ENCODE data around the gene MYD88. TPM values are rescaled to one million over a fixed set of nuclear protein-coding genes. Genes with fewer than 3 reads are reported as not detected.

The MYD88 gene
- polyA plus RNA-seq, 2 of the 4 experiments (the other 2 are of a cell fraction) = 16.8 to 22.3 TPM

DNA sequence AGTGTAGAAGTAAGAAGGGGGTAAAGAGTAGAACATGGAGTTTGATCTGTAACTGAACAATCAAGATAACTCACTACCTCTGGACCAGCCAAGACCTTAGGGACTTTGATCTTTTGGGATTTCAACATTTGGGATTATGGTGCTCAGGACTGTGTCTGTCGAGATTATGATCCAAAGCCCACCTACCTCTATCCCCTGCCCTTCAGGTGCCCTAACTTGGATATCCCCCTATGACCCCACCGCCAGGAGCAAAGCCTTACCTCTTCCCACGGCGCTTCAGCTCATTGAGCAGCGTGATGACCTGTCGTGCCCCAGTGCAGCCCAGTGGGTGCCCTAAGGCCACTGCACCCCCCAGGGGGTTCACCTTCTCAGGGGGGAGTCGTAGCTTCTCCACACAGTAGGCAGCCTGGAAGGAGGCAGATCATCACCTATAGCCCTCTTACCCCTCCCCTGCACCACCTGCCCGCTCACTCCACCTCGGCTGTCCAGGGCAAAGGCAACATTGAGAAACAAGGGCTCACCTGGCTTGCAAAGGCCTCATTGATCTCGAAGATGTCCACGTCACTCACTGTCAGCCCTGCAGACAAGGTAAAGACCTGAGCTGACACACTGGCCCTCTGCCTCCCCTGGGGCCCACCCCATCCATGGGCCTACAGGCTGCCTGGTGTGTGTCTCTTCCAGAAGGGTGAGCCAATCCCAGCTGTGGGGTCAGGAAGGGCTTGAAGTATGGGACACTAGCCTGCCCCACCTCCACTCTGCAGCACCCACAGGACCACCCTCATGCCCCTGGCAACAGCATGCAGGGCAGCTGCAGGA lies 12.9 kb upstream of the MYD88 start (continued):
- TF ChIP-seq, protein P1, sequence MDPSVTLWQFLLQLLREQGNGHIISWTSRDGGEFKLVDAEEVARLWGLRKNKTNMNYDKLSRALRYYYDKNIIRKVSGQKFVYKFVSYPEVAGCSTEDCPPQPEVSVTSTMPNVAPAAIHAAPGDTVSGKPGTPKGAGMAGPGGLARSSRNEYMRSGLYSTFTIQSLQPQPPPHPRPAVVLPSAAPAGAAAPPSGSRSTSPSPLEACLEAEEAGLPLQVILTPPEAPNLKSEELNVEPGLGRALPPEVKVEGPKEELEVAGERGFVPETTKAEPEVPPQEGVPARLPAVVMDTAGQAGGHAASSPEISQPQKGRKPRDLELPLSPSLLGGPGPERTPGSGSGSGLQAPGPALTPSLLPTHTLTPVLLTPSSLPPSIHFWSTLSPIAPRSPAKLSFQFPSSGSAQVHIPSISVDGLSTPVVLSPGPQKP (IDR thresholded peaks at IDR 0.05; ENCODE audit: low read depth, low read length) = no peak
- TF ChIP-seq FOSL2 (IDR thresholded peaks at IDR 0.05) (no peak), FOSL2 (CRISPR knock-in tag; IDR thresholded peaks at IDR 0.05) (no peak)

DNA sequence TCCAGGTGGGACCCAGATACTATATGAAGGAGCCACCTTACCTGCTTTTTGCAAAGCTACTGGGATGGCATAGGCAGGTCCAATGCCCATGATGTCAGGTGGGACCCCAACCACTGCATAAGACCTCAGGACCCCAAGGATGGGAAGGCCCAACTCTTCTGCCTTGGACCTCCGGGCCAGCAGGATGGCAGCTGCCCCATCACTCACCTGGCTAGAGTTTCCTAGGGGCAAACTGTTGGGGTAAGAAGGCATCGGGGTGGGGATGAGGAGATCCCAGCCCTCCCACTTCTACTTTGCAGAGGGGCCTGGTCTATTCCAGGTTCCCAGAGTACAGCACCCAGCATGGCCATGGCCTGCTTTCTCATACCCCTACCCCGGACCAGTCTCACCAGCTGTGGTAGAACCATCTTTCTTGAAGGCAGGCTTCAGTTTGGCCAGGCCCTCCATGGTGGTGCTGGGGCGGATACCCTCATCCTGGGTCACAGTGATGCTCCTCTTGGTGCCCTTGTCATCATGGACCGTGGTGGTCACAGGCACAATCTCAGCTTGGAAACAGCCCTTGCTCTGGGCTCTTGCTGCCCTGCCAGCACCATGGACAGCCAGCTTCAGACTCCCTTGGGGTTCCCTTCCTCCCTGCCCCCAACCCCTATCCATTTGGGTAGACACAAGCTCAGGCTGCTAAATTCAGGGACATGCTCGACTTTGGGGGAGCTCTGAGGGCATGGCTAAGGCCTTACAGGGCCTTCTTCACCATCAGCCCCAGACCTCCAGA lies 12.2 kb upstream of the MYD88 start:
- TF ChIP-seq HOXB13 (CRISPR knock-in tag; IDR thresholded peaks at IDR 0.05; ENCODE audit: low read depth) = no peak
- TF ChIP-seq RAD21 (conservative IDR thresholded peaks at IDR 0.05 in 1 of 2, IDR thresholded peaks at IDR 0.05 in 1 of 2) = no peak
- no peak for TF ChIP-seq PHF8 (IDR thresholded peaks at IDR 0.05; ENCODE audit: borderline replicate concordance, low read depth)
- TF ChIP-seq CBX8 (IDR thresholded peaks at IDR 0.05) = no peak
- TF ChIP-seq, protein P1 (IDR thresholded peaks at IDR 0.05; ENCODE audit: low read depth, low read length) = no peak
- TF ChIP-seq RARB (CRISPR knock-in tag; IDR thresholded peaks at IDR 0.05) = no peak
- TF ChIP-seq ZSCAN20 (CRISPR knock-in tag; IDR thresholded peaks at IDR 0.05) = no peak
- no peak for TF ChIP-seq MAFK (IDR thresholded peaks at IDR 0.05; ENCODE audit: partially characterized antibody)
- TF ChIP-seq CHD4 (IDR thresholded peaks at IDR 0.05; ENCODE audit: borderline replicate concordance) = no peak
- no peak for TF ChIP-seq MAZ (IDR thresholded peaks at IDR 0.05; ENCODE audit: borderline replicate concordance, low read depth, low read length)
- no peak for TF ChIP-seq FOXS1 (CRISPR knock-in tag; IDR thresholded peaks at IDR 0.05)
- no peak for TF ChIP-seq SMC3 (IDR thresholded peaks at IDR 0.05)
- Histone ChIP-seq H3K27ac (no peak overlapping the region), H3K4me2 (no peak overlapping the region), H3K4me3 (no peak overlapping the region), H3K9me3 (no peaks in the 10 kb centered on the region), H3K4me1 (no peaks in the 10 kb centered on the region)
- ChIA-PET CTCF (interaction anchor here (1.0 kb wide), 2 partner anchors 9 to 121 kb away, joined by 3 read pairs; no protein-coding TSS in a partner anchor), POLR2A (no interaction called here)
- FAIRE-seq (no peak), ATAC-seq (no peak), DNase-seq (ENCODE audit: low read depth in 1 of 2, low spot score in 1 of 2) (no peak)
- WGBS (ENCODE audit: missing lambda C conversion rate) = 83% methylated on average over 4 of the region's 6 CpGs

DNA sequence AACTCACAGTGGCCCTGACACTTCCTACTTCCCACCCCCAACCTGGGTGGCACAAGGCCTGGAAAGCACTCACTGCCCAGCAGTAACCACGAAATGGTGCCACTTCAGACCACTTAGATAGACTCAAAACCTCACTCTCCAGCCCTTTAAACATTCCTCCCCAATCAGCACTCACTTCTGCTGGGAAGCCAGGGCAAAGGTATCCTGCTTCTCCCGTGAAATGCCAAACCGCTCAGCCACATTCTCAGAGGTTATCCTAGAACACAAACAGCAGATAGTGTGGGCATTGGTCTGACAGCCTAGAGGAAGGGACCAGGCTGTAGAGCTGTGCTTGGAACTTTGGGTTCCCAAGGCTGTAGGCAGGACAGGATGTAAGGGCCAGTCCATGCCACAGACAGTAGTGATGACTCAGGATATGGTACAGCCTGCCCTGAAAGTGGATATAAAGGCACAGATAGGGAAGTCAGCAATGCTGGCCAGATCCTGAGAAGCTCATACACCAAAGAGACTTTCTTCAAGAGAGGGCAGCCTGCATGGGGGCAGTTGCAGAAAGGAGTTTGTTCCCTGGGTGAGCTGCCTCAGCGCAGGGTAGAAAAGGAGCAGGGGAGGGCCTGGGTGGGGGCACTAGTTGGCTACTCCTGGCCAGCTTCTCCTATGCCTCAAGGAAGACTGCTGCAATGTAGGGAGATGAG lies 10.7 kb upstream of the MYD88 start:
- Histone ChIP-seq H3K4me1 (no peaks in the 10 kb centered on the region), H3K27ac (no peak overlapping the region), H3K4me3 (no peak overlapping the region), H3K9me3 (no peaks in the 10 kb centered on the region), H3K4me2 (no peak overlapping the region)
- DNase-seq (ENCODE audit: low read depth in 1 of 2, low spot score in 1 of 2) (no peak), FAIRE-seq (no peak), ATAC-seq (no peak)
- CTCF ChIA-PET = interaction anchor here (0.8 to 1.9 kb wide), 4 partner anchors 8 to 120 kb away, joined by 3 to 15 read pairs (median 4); partner anchors contain the start of gene ACAA1
- TF ChIP-seq, protein P2, sequence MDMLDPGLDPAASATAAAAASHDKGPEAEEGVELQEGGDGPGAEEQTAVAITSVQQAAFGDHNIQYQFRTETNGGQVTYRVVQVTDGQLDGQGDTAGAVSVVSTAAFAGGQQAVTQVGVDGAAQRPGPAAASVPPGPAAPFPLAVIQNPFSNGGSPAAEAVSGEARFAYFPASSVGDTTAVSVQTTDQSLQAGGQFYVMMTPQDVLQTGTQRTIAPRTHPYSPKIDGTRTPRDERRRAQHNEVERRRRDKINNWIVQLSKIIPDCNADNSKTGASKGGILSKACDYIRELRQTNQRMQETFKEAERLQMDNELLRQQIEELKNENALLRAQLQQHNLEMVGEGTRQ (IDR thresholded peaks at IDR 0.05) = no peak
- TF ChIP-seq ESRRA (IDR thresholded peaks at IDR 0.05; ENCODE audit: borderline replicate concordance, low read length) (no peak), RCOR1 (IDR thresholded peaks at IDR 0.05; ENCODE audit: low read depth, low read length) (no peak)
- WGBS (ENCODE audit: missing lambda C conversion rate) = 100% methylated on average over 4 of the region's 4 CpGs
- POLR2A ChIA-PET = interaction anchor here (1.1 to 1.4 kb wide), 2 partner anchors 9 to 37 kb away, joined by 3 to 6 read pairs; partner anchors contain the start of genes ACAA1 and OXSR1
